Sigmoid colon (tissue), 4 donors: ENCODE data around the gene SERINC5.

Experiments used
- CTCF ChIP-seq, 4 experiments: fragments of 450-650 bp in 3 of 4; fragments of 200-600 bp in 1 of 4; IDR thresholded peaks; one replicate each; pipeline ENCODE4 v1.5.1; 2016 to 2019; ENCODE audit warnings: antibody characterized with exemption in 4 of 4, mild to moderate bottlenecking in 3 of 4, moderate library complexity in 2 of 4
- EP300 ChIP-seq, 4 donors: sonication (generic); formaldehyde crosslinking; IDR thresholded peaks; one replicate each; pipeline ENCODE4 v1.6.1; 2017; ENCODE audit warnings: antibody characterized with exemption in 4 of 4

- no peak for TF ChIP-seq CTCF (IDR thresholded peaks at IDR 0.05)
- no peak for TF ChIP-seq EP300 (IDR thresholded peaks at IDR 0.05)
Measured at GRCh38 chr5:80239680-80240367, 16.0 kb downstream of the SERINC5 start.
